ENCODE data around the gene ZBED5.

GRCh38 chr11:10900681-10901415, 43.0 kb upstream of the ZBED5 start:
- TF ChIP-seq BHLHE40 (IDR thresholded peaks at IDR 0.05; ENCODE audit: borderline replicate concordance) (no peak), SP1 (IDR thresholded peaks at IDR 0.05) (no peak)
